BLaER1 treated with 17β-estradiol and CSF1 and Interleukin-3, amounts not matched to agents 10 nM and 100 nM (cell line): Measurements from ENCODE around the gene TPCN2.

Source experiments
- H3K27ac ChIP-seq, 11 experiments: shearing (Covaris generic); formaldehyde crosslinking; 2 replicates each; pipeline ENCODE4 v1.8.1; 2022
- H3K27me3 ChIP-seq, 11 experiments: shearing (Covaris generic); formaldehyde crosslinking; 2 replicates each; pipeline ENCODE4 v1.8.1; 2022
- H3K36me3 ChIP-seq, 11 experiments: shearing (Covaris generic); formaldehyde crosslinking; 2 replicates each; pipeline ENCODE4 v1.8.1; 2022
- H3K4me1 ChIP-seq, 10 experiments: shearing (Covaris generic); formaldehyde crosslinking; 2 replicates each; pipeline ENCODE4 v1.8.1; 2022
- H3K4me2 ChIP-seq, 11 experiments: shearing (Covaris generic); formaldehyde crosslinking; 2 replicates each; pipeline ENCODE4 v1.8.1; 2022
- H3K4me3 ChIP-seq, 10 experiments: shearing (Covaris generic); formaldehyde crosslinking; 2 replicates each; pipeline ENCODE4 v1.8.1; 2022
- H3K9ac ChIP-seq, 11 experiments: shearing (Covaris generic); formaldehyde crosslinking; 2 replicates each; pipeline ENCODE4 v1.8.1; 2022
- H3K9me3 ChIP-seq, 11 experiments: shearing (Covaris generic); formaldehyde crosslinking; replicated peaks in 1 of 11; 2 replicates each; pipeline ENCODE4 v1.8.1; 2022
- H4K20me1 ChIP-seq, 11 experiments: shearing (Covaris generic); formaldehyde crosslinking; 2 replicates each; pipeline ENCODE4 v1.8.1; 2022
- Cebpa-rat ChIP-seq, 11 experiments: shearing (Covaris generic); IDR thresholded peaks; 2 replicates each; pipeline ENCODE4 v1.8.1; 2022

Gene TPCN2

GRCh38 chr11:69057801-69058200 is 9.1 kb downstream of the TPCN2 start:
- no peaks in the 10 kb centered on the region for H3K27me3 ChIP-seq
- H3K27ac ChIP-seq, result no peak overlapping the region
- TF ChIP-seq Cebpa-rat (IDR thresholded peaks at IDR 0.05), result no peak
- no peaks in the 10 kb centered on the region for H3K9me3 ChIP-seq
- no peak overlapping the region for H3K4me3 ChIP-seq
- peaks cover 96 to 100% (median 100%) of the 10 kb centered on the region in 11 experiments for H4K20me1 ChIP-seq
- H3K36me3 ChIP-seq, result peaks cover 21 to 83% (median 53%) of the 10 kb centered on the region in 11 experiments
- peak overlapping the region in 1 of 11 experiments; percentile 20; a peak in 1 of 22 replicates for H3K9ac ChIP-seq
- H3K4me2 ChIP-seq, result peak overlapping the region; percentile 46 to 98 (median 96)
- peaks cover 58 to 80% (median 69%) of the 10 kb centered on the region in 10 experiments for H3K4me1 ChIP-seq

GRCh38 chr11:69058511-69059270 is 10.0 kb downstream of the TPCN2 start:
- H3K4me1 ChIP-seq, result peaks cover 50 to 71% (median 60%) of the 10 kb centered on the region in 10 experiments
- H3K9me3 ChIP-seq, result no peaks in the 10 kb centered on the region
- H3K27ac ChIP-seq, result no peak overlapping the region
- no peak overlapping the region for H3K4me3 ChIP-seq
- H3K36me3 ChIP-seq, result peaks cover 30 to 90% (median 62%) of the 10 kb centered on the region in 11 experiments
- H3K4me2 ChIP-seq, result peak overlapping the region; percentile 46 to 98 (median 96); a peak in 21 of 22 replicates
- H4K20me1 ChIP-seq, result peaks cover 96 to 100% (median 100%) of the 10 kb centered on the region in 11 experiments
- peak overlapping the region in 4 of 11 experiments; percentile 20 to 41 (median 31); a peak in 4 of 22 replicates for H3K9ac ChIP-seq
- H3K27me3 ChIP-seq, result no peaks in the 10 kb centered on the region
- no peak for TF ChIP-seq Cebpa-rat (IDR thresholded peaks at IDR 0.05)

GRCh38 chr11:69059429-69059828 is 10.7 kb downstream of the TPCN2 start:
- H3K36me3 ChIP-seq, result peaks cover 28 to 87% (median 58%) of the 10 kb centered on the region in 11 experiments
- H3K27me3 ChIP-seq, result no peaks in the 10 kb centered on the region

GRCh38 chr11:69059985-69060384 is 11.3 kb downstream of the TPCN2 start:
- H4K20me1 ChIP-seq, result peaks cover 91 to 99% (median 98%) of the 10 kb centered on the region in 11 experiments
- H3K27me3 ChIP-seq, result no peaks in the 10 kb centered on the region
- TF ChIP-seq Cebpa-rat (IDR thresholded peaks at IDR 0.05), result no peak
- H3K27ac ChIP-seq, result no peak overlapping the region
- no peak overlapping the region for H3K9ac ChIP-seq
- H3K4me1 ChIP-seq, result peaks cover 37 to 58% (median 47%) of the 10 kb centered on the region in 10 experiments
- H3K4me2 ChIP-seq, result no peak overlapping the region
- peaks cover 24 to 87% (median 54%) of the 10 kb centered on the region in 11 experiments for H3K36me3 ChIP-seq
- no peak overlapping the region for H3K4me3 ChIP-seq
- no peaks in the 10 kb centered on the region for H3K9me3 ChIP-seq

More at GRCh38 chr11:69059429-69059828, 10.7 kb downstream of the TPCN2 start:
- peak overlapping the region in 1 of 11 experiments; percentile 96; a peak in 1 of 22 replicates for H3K4me2 ChIP-seq
- no peak overlapping the region for H3K9ac ChIP-seq
- H3K4me1 ChIP-seq, result peaks cover 43 to 64% (median 52%) of the 10 kb centered on the region in 10 experiments
- no peak overlapping the region for H3K4me3 ChIP-seq
- H4K20me1 ChIP-seq, result peaks cover 95 to 99% (median 98%) of the 10 kb centered on the region in 11 experiments
- H3K9me3 ChIP-seq, result no peaks in the 10 kb centered on the region
- no peak for TF ChIP-seq Cebpa-rat (IDR thresholded peaks at IDR 0.05)
- no peak overlapping the region for H3K27ac ChIP-seq

DNA sequence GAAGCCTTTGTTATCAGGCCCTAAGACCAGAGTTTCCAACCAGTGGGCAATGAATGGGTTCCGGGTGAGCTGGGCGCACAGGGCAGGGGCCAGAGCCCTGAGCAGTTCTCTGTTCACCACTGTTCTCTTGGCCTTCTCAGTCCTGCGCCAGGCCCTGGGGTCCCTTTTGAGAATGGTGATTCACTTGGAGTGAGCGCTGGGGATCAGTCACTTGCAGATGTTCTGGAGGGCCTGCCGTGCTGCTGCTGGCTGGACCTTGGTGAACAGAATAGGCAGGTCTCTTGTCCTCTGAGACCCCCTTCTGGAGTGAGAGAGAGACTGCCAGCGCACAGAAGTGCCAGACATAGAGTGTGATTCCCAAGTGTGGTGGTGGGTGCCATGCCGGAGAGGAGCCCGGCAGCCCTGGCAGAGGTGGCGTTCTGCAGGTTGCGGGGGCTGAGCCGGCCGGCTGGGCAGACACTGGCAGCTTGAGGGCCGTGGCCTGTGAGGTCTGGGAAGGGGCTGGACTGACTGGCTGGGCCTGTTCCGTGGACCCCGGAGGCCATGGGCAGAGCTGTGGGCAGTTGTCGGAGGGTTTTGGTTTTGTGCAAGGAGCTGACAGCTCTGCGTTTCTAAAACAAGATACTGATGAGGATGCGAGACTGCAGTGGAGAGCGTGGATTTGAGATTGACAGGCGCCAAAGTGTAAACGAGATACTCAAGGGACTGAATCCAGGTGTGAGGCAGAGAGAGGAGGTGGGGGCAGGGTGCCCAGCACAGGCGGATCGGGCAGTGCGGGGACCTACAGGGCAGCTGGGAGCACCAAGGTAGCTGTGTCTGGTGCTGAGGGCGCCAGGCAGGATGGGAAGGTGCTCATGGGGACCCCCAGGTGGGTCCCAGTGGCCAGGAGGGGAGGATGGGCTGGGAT is 12.3 kb downstream of the TPCN2 start:
- Histone ChIP-seq H3K27me3 (no peaks in the 10 kb centered on the region), H3K9ac (no peak overlapping the region), H3K9me3 (no peaks in the 10 kb centered on the region), H4K20me1 (peaks cover 91 to 99% (median 98%) of the 10 kb centered on the region in 11 experiments), H3K27ac (no peak overlapping the region), H3K4me1 (peaks cover 26 to 51% (median 36%) of the 10 kb centered on the region in 10 experiments), H3K4me2 (no peak overlapping the region), H3K4me3 (no peak overlapping the region), H3K36me3 (peaks cover 21 to 89% (median 57%) of the 10 kb centered on the region in 11 experiments)
- TF ChIP-seq Cebpa-rat (IDR thresholded peaks at IDR 0.05), result no peak

DNA sequence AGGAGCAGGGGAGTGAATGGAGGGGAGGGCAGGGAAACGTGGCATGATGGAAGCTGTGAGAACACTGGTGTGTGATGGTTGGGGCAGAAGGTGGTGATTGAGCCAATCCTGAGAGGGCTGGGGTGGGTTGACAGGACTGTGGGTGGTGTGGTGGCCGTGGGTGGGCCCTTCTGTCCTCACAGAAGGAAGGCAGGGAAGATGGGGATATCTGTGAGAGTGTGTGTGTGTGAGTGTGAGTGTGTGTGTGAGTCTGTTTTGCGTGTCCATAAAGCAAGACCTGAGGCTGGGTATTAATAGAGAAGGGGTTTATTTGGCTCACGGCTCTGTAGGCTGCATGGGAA is 13.0 kb downstream of the TPCN2 start:
- Histone ChIP-seq H3K4me2 (no peak overlapping the region), H3K9ac (no peak overlapping the region), H3K9me3 (no peaks in the 10 kb centered on the region), H3K27me3 (no peaks in the 10 kb centered on the region), H3K4me3 (no peak overlapping the region), H3K4me1 (peaks cover 20 to 50% (median 36%) of the 10 kb centered on the region in 10 experiments), H3K36me3 (peaks cover 21 to 96% (median 57%) of the 10 kb centered on the region in 11 experiments), H3K27ac (no peak overlapping the region), H4K20me1 (peaks cover 91 to 99% (median 98%) of the 10 kb centered on the region in 11 experiments)
- TF ChIP-seq Cebpa-rat (IDR thresholded peaks at IDR 0.05), result no peak

DNA sequence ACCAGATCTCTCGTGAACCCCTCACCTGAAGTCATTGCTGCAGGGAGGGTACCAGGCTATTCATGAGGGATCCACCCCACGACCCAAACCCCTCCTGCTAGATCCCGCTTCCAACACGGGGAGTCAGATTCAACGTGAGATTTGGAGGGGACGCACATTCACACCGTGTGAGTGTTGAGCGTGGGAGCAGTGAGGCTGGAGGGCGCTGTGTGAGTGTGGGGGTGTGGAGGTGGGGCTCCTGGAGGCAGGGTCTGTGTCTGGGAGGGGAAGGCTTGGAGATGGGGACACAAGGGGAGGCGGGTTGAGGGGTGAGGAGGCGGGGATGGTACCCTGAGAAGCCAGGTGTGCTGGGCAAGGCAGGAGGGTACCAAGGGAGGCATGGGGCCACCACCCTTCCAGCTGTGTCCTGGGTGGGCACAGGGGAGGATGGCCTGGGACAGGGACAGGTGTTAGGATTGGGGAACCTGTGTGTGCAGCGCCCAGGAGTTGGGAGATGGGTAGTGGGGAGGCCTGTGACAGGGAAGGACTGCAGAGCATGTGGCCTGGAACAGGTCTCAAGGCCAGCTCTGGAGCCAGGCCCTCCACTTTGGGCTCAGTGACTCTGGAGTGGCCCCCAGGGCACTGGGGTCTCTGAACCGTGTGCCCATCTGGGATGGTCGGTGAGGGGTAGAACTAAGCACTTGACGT is 13.6 kb downstream of the TPCN2 start:
- no peak for TF ChIP-seq Cebpa-rat (IDR thresholded peaks at IDR 0.05)
- H3K9ac ChIP-seq, result peak overlapping the region in 1 of 11 experiments; percentile 7; a peak in 1 of 22 replicates
- no peak overlapping the region for H3K27ac ChIP-seq
- no peaks in the 10 kb centered on the region for H3K9me3 ChIP-seq
- H3K4me2 ChIP-seq, result no peak overlapping the region
- peaks cover 91 to 99% (median 98%) of the 10 kb centered on the region in 11 experiments for H4K20me1 ChIP-seq
- H3K36me3 ChIP-seq, result peaks cover 21 to 97% (median 53%) of the 10 kb centered on the region in 11 experiments
- peaks cover 14 to 50% (median 31%) of the 10 kb centered on the region in 10 experiments for H3K4me1 ChIP-seq
- no peaks in the 10 kb centered on the region for H3K27me3 ChIP-seq
- H3K4me3 ChIP-seq, result no peak overlapping the region

DNA sequence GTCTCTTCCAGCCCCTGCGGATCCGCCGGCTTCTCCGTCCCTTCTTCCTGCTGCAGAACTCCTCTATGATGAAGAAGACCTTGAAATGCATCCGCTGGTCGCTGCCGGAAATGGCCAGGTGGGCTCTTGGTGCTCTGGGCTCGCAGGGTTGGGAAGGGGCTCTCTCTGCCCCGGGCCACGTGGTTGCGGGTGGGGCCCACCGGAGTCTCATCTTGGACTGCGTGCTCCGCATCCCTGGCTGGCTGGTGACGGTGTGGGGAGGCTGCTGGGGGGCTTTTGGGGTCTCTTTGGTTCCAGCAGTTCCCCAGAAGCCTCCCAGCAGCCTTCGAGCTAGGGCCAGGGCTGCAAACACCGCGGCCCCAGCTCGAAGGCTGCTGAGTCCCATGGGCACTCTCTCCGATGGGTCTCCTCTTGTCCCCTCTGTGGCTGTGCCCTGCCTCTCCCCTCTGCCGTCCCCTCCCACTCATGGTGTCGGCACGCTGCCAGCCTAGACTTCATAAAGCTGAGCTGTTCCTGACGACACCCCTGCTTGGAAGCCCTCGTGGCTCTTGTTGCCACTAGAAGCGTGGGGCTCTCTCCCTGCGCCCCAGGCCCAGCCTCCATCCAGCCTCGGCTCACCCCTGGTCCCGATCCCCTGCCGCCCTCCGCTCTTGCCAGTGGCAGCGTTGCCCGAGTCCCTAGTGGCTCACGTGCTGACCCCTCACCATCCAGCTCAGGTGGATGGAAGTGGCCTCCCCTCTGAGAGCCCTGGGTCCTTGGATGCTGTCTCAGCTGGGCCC is 14.3 kb downstream of the TPCN2 start:
- TF ChIP-seq Cebpa-rat (IDR thresholded peaks at IDR 0.05), result no peak
- peaks cover 91 to 99% (median 98%) of the 10 kb centered on the region in 11 experiments for H4K20me1 ChIP-seq

More for the DNA sequence above, 14.3 kb downstream of the TPCN2 start:
- H3K9me3 ChIP-seq, result no peaks in the 10 kb centered on the region
- H3K36me3 ChIP-seq, result peaks cover 17 to 97% (median 46%) of the 10 kb centered on the region in 11 experiments; a peak in 21 of 22 replicates
- no peak overlapping the region for H3K4me3 ChIP-seq
- H3K27me3 ChIP-seq, result no peaks in the 10 kb centered on the region
- H3K4me2 ChIP-seq, result no peak overlapping the region
- peak overlapping the region in 3 of 11 experiments; percentile 2 to 24 (median 11); a peak in 3 of 22 replicates for H3K9ac ChIP-seq
- no peak overlapping the region for H3K27ac ChIP-seq
- H3K4me1 ChIP-seq, result peaks cover 6 to 44% (median 23%) of the 10 kb centered on the region in 10 experiments
